ENCODE results near the gene CDK11B.
"Not testable (repeated sequence)": the region's sequence is repeated elsewhere in the genome, so short reads cannot be mapped to it uniquely, and the experiment has no call there.

CDK11B gene

GRCh38 chr1:1600861-1601563 lies 57.8 kb downstream of the CDK11B start:
- no peak for DNase-seq (ENCODE audit: low read depth in 2 of 2, low spot score in 1 of 2)

GRCh38 chr1:1599935-1600860 lies 58.6 kb downstream of the CDK11B start, which contains the start of gene FNDC10:
TSS of gene FNDC10 (minus strand) at chr1:1600135. CDS start at chr1:1600015, 120 bp downstream.
- no peak for DNase-seq (ENCODE audit: low read depth in 2 of 2, low spot score in 1 of 2)

- no peak for DNase-seq (ENCODE audit: low read depth in 2 of 2, low spot score in 1 of 2)
Measured at GRCh38 chr1:1599030-1599934, 59.5 kb downstream of the CDK11B start.

GRCh38 chr1:1598720-1599029 lies 60.1 kb downstream of the CDK11B start:
- DNase-seq (ENCODE audit: low read depth in 2 of 2, low spot score in 1 of 2) = no peak

GRCh38 chr1:1598051-1598719 lies 60.6 kb downstream of the CDK11B start:
- no peak for DNase-seq (ENCODE audit: low read depth in 2 of 2, low spot score in 1 of 2)

- no peak for DNase-seq (ENCODE audit: low read depth in 2 of 2, low spot score in 1 of 2)
Measured at GRCh38 chr1:1597275-1597930, 61.4 kb downstream of the CDK11B start.

- no peak for DNase-seq (ENCODE audit: low read depth in 2 of 2, low spot score in 1 of 2)
Measured at GRCh38 chr1:1596493-1597274, 62.1 kb downstream of the CDK11B start.

GRCh38 chr1:1595341-1595740 lies 63.5 kb downstream of the CDK11B start:
- not testable (repeated sequence) for DNase-seq (ENCODE audit: low read depth in 2 of 2, low spot score in 1 of 2)

- DNase-seq (ENCODE audit: low read depth in 2 of 2, low spot score in 1 of 2) = no peak
Measured at GRCh38 chr1:1594602-1595260, 64.1 kb downstream of the CDK11B start.

- no peak for DNase-seq (ENCODE audit: low read depth in 2 of 2, low spot score in 1 of 2)
Measured at GRCh38 chr1:1593834-1594601, 64.8 kb downstream of the CDK11B start.

GRCh38 chr1:1591452-1591851 lies 67.4 kb downstream of the CDK11B start:
- DNase-seq (ENCODE audit: low read depth in 2 of 2, low spot score in 1 of 2) = no peak
